ENCODE data around the gene PTGES2.
"Not testable (repeated sequence)": the region's sequence is repeated elsewhere in the genome, so short reads cannot be mapped to it uniquely, and the experiment has no call there.

Gene PTGES2

GRCh38 chr9:128084746-128085145 is 42.8 kb downstream of the PTGES2 start:
- no peak for DNase-seq

- no peak for DNase-seq
Observed at GRCh38 chr9:128082151-128082550, 45.4 kb downstream of the PTGES2 start.

- DNase-seq, result no peak
Observed at GRCh38 chr9:128081056-128081455, 46.5 kb downstream of the PTGES2 start.

- DNase-seq, result no peak
Observed at GRCh38 chr9:128080206-128080605, 47.3 kb downstream of the PTGES2 start.

GRCh38 chr9:128078504-128079434 is 48.8 kb downstream of the PTGES2 start:
- DNase-seq, result no peak

GRCh38 chr9:128077847-128078503 is 49.6 kb downstream of the PTGES2 start:
- no peak for DNase-seq

GRCh38 chr9:128073253-128073886 is 54.2 kb downstream of the PTGES2 start:
- no peak for DNase-seq

GRCh38 chr9:128072144-128073021 is 55.1 kb downstream of the PTGES2 start:
- peak; percentile 42 to 57 for DNase-seq

GRCh38 chr9:128071475-128071874 is 56.1 kb downstream of the PTGES2 start:
- not testable (repeated sequence) for DNase-seq

GRCh38 chr9:128070874-128071273 is 56.7 kb downstream of the PTGES2 start:
- DNase-seq, result no peak

All from stimulated activated CD4-positive, alpha-beta T cell treated with anti-CD3 and anti-CD28 coated beads, Interleukin-2, amount 100 ng/mL, for 48 hours (primary cell).